Activated T-cell treated with anti-CD3 and anti-CD28 coated beads, Interleukin-2, amount 50 U/mL, for 1 hour (primary cell): ENCODE results near the gene IFNAR1.

Experiments
- DNase-seq: peaks from one replicate; pipeline ENCODE4 v3.0.0-alpha.2; 2020

IFNAR1 gene

DNA sequence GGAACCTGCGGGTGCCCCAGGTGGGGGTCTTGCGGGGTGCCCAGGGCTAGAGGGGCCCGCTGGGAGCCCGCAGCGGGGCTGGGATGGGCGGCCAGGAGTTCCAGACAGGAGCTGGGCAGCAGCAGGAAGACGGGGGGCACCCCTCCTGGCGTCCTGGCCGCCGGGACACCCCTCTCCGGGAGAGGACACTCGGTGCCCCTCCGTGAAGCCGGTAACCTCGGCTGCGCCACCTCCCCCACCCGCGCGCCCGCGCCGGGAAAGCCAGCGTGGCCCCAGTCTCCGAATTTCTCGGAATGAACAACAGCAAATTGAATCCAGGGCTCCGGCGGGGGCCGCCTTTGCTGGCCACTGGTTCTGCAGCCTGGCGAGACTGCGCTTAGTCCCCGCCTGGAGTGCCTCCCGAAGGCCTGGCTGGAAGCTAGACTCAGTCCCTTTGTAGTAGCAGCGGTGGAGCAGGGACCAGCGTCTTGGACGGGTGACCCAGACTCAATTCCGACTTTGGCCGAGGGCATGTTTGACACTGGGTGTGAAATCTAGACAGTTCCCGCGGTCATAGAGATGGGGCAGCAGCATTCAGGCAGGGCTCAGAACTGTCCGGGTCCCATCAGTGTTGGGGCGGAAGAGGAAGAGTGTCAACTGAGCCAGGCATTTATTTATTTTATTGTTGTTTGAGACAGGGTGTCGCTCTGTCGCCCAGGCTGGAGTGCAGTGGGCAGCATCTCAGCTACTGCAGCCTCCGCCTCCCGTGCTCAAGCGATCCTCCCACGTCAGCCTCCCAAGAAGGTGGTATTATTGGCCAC lies 79.2 kb downstream of the IFNAR1 start:
- peak; percentile 62 for DNase-seq

DNA sequence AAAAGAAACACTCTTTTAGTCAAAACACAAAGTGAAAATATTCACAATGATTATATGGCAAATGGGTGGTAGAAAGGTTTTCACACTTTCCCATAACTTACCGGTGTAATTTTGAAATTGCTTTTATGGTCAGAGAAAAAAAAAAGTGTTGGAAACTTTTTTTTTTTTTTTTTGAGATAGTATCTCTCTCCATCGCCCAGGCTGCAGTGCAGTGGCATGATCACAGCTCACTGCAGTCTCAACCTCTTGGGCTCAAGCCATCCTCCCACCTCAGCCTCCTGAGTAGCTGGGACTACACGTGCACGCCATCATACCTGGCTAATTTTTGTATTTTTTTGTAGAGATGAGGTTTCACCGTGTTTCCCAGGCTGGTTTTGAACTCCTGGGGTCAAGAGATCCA lies 81.7 kb downstream of the IFNAR1 start:
- DNase-seq: no peak
